Erythroblast (primary cell): ENCODE results near the gene SLC4A1AP.
A peak's percentile ranks its signal among the peaks of the same experiment; 100 is the strongest.

ENCODE experiments used
- DNase-seq, 2 experiments: peaks; one replicate each; lab custom pipeline; 2025; lab: John Stamatoyannopoulos, UW
- GATA1 ChIP-seq: IDR thresholded peaks from 2 replicates; pipeline ENCODE4 v1.6.1; 2011; ENCODE audit warnings: low read depth, mild to moderate bottlenecking, control low read depth, low read length, moderate library complexity
- POLR2A ChIP-seq: IDR thresholded peaks from 2 replicates; pipeline ENCODE4 v1.6.1; 2011; ENCODE audit warnings: mild to moderate bottlenecking, low read length

SLC4A1AP gene

GRCh38 chr2:27728081-27728858, 64.6 kb downstream of the SLC4A1AP start:
- TF ChIP-seq POLR2A (no peak), GATA1 (no peak)
- DNase-seq, result no peak

GRCh38 chr2:27729198-27729597, 65.5 kb downstream of the SLC4A1AP start:
- no peak for DNase-seq
- TF ChIP-seq POLR2A, result no peak
- TF ChIP-seq GATA1, result no peak

DNA sequence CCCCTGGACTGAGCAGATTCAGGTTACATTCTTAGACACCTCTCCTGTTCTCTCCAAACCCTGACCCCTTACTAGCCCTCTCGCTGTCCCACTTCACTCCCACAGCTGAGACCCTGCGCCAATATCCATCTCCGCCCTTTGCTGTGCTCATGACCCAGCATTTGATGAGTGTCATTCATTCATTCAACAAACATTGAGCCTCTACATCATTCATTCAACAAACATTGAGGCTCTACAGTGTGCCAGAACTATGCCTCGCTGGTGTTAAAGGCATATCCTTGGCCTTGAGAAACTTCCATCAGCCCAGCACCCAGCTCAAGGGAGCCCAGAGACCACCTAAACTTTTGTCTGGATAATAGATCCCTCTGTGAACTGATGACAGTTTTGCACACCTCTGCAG, 65.9 kb downstream of the SLC4A1AP start:
- DNase-seq, result no peak
- TF ChIP-seq GATA1 (no peak), POLR2A (no peak)

- TF ChIP-seq GATA1 (no peak), POLR2A (no peak)
- DNase-seq, result no peak
These were observed 66.6 kb downstream of the SLC4A1AP start for GRCh38 chr2:27730261-27730662.

DNA sequence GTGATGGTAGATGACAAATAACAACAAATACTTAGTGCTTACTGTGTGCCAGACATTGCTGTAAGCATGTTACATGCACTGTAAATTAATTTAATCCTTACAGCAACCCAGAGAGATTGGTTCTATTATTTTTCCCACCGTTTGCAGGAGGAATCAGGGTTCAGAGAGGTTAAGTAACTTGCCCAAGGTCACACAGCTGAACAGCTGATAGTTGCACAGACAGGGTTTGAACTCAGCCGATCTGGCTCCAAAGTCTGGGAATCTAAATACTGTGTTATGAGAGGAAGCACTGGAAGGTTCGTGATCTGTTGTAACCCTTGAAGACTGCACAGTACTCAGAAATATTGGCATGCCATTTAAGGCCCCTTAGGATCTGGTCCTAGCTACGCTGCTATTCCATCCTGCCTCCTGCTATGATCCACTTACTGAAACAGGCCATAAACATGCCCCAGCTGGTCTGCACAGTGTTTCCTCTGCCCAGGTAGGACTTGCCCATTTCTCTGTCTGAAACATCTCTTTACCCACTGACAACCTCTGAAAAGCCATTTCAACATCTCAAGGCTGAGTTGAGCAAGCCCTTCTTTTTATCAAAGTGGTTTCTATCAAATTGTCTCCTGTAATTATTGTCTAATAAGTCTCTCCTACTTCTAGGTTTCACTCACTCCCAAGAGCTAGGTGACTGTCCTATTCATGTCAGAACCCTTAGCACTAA, 67.4 kb downstream of the SLC4A1AP start:
- TF ChIP-seq POLR2A, result no peak
- no peak for TF ChIP-seq GATA1
- no peak for DNase-seq

GRCh38 chr2:27734305-27734704, 70.6 kb downstream of the SLC4A1AP start:
- TF ChIP-seq GATA1 (no peak), POLR2A (no peak)
- no peak for DNase-seq

DNA sequence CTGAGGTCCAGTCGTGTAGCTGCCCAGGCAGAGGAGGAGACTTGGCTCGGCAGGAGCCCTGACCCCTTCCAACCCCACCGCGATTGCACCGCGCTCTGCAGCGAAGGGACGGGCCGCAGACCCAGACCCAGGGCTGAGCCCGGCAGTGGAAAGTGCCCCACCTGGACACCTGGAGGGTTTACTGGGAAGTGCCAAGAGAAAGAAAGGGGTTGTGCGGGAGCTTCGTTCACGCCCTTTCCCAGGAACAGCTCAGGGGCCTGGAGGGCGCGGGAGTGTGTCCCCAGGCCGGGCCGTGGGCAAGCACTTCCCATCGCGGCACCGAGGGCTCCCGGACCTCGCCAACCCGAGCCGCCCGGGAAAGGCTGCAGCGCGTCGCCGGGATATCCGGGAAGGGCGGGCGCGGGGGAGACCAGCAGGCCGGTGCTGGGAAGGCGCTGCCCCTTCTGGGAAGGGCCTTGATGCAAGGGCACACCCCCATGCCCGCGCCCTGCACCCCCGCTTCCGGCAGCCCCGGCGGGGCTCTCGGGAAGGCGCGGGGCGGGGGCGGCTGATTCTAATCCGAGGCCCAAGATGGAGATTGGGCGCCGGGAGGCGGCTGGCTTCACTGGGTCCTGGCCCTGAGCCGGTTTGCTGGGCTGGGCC, 71.7 kb downstream of the SLC4A1AP start:
- no peak for TF ChIP-seq POLR2A
- no peak for TF ChIP-seq GATA1
- DNase-seq, result peak; percentile 62 to 66

- TF ChIP-seq POLR2A (no peak), GATA1 (no peak)
- no peak for DNase-seq
These were observed 72.6 kb downstream of the SLC4A1AP start for GRCh38 chr2:27736031-27736889.

DNA sequence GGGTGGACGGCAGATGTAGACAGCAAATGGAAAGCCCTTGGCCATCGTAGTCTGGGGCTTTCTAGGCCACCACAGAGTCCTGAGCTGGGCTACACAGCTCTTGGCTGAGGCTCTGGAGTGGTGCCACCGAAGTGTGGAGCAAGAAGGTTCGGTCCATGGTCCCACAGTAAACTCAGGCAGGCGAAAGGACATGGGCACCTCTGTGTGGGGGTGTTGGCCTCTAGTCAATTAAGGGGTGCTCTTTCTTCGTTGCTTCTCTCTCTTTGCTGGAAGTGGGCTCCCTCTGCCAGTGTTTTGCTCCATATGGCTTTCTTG, 73.2 kb downstream of the SLC4A1AP start:
- no peak for DNase-seq
- TF ChIP-seq POLR2A, result no peak
- TF ChIP-seq GATA1, result no peak

DNA sequence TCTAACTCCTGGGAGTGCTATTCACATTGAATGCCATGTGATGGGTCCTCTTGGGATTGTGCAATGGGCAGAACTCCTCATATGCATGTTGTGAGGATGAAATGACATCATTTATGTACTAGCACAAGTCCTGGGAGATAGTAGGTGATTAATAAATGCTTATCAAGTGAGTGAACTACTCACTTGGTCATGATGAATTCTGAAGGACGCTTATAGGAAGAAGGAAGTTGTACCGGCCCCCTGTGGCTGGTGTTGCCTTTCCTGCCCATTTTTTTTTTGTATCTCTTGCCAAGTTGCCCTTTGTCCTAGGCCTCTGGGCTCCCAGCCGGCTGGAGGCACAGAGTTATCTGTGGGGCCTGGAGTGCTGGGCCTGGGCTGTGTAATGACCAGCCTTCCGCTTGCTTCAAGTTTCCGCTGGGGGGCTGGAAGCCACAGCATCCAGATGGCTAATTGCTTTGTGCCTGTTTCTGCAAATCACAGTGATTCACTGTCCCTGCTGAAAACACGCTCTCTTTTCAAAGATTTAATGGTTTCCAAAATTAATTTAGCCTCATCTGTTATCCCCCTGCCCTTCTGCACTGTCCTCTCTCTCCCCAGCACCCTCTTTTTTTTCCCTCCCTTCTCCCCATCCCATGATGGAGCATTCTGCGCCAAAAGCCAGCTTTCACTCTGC, 74.1 kb downstream of the SLC4A1AP start:
- DNase-seq, result no peak
- TF ChIP-seq POLR2A (no peak), GATA1 (no peak)

DNA sequence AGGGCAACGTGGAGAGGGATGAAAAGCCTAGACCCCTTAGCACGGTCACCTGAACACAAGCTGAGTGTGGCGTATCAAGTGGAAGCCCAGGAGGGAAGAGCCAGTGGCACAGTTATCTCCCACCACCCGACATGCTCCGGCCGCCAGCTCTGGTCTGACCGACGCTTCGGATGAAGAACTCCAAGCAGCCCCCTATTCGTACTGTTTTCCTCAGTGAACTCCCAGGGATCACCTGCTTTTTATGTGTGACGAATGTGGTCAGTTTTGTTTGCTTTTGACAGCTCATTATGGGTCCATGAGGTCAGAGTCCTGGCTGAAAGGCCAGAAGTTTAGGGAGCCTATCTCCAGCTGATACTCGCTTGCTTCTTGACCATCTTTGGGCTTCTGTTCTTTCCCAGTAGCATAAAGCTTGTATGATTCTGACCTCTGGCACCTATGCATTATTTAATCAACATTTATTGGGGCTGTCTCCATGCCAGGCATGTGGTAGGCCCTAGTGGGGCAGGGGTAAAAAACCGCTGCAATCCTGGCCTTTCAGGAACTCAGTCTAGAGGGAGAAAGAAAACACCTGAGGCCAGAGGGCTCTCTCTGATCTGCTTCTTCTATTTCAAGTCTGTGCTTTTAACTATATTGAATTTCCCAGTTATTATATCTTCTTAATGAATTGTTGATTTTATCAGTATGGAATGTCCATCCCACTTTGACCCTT, 74.8 kb downstream of the SLC4A1AP start:
- no peak for DNase-seq
- TF ChIP-seq GATA1 (no peak), POLR2A (no peak)

- TF ChIP-seq POLR2A (no peak), GATA1 (no peak)
- no peak for DNase-seq
These were observed 75.3 kb downstream of the SLC4A1AP start for GRCh38 chr2:27739058-27739373.

DNA sequence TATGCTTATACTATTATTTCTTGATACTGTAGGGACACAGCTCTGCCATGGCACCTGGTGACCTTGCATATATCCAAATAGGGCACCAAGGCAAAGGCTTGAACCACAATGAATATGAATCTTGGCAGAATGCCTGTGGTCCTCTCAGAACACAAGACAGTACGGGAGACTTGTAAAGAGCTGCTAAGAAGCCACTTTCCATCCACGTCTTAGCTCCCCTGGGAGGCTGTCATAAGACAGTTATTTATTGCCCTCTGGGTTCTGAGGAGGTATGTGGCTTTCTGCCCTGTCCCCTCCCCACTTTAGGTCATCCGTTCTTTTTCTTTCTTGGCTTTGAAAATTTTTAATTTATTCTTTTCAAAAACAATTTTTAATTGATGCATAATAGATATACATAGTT, 78.0 kb downstream of the SLC4A1AP start:
- no peak for TF ChIP-seq GATA1
- TF ChIP-seq POLR2A, result no peak
- DNase-seq, result no peak
